ENCODE results near the gene AKAP13.

AKAP13 gene

DNA sequence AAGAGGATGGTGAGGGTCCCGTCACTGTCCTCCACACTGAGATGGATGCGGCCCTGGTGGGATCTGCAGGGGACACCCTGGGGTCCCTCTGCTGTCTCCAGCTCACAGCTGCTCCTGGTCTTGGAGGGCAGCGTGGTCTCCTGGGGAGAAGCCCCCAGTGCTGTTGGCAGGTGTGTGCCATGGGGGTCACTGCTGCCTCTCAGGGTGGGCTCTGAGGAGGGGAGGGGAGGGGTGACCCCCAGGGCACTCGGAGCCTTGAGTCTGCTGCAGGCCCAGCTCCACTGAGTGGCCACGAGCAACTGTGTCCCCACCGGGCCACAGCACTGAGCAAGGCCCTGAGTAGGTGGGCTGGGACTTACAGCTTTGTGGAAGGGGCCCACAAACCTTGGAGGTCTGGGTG lies 379.6 kb downstream of the AKAP13 start:
- TF ChIP-seq ZNF623 (tag by site-specific recombination; IDR thresholded peaks at IDR 0.05) (no peak), ZNF157 (tag by site-specific recombination; IDR thresholded peaks at IDR 0.05) (no peak), RBAK (tag by site-specific recombination; IDR thresholded peaks at IDR 0.05) (no peak), ZNF133 (tag by site-specific recombination; IDR thresholded peaks at IDR 0.05) (no peak), ZNF529 (tag by site-specific recombination; IDR thresholded peaks at IDR 0.05; ENCODE audit: insufficient replicate concordance) (no peak), ZNF132 (tag by site-specific recombination; IDR thresholded peaks at IDR 0.05; ENCODE audit: borderline replicate concordance) (no peak), ZNF776 (tag by site-specific recombination; IDR thresholded peaks at IDR 0.05; ENCODE audit: borderline replicate concordance) (no peak), ZNF354C (tag by site-specific recombination; IDR thresholded peaks at IDR 0.05; ENCODE audit: borderline replicate concordance, low read depth) (no peak), ZBTB20 (tag by site-specific recombination; IDR thresholded peaks at IDR 0.05) (no peak), GLIS2 (tag by site-specific recombination; IDR thresholded peaks at IDR 0.05) (no peak), ZNF174 (tag by site-specific recombination; IDR thresholded peaks at IDR 0.05) (no peak), ZNF394 (tag by site-specific recombination; IDR thresholded peaks at IDR 0.05; ENCODE audit: borderline replicate concordance) (no peak), ZFP69B (tag by site-specific recombination; IDR thresholded peaks at IDR 0.05) (no peak)
- peaks cover 0 to 17% of the 10 kb centered on the region in 2 experiments; a peak in 1 of 3 replicates for H3K36me3 ChIP-seq (ENCODE audit: control insufficient read depth in 2 of 2, insufficient read depth in 1 of 2, low read length in 2 of 2)
- H3K27ac ChIP-seq (ENCODE audit: extremely low read depth, low read depth, low read length): no peak overlapping the region
- ChIA-PET POLR2A (no interaction called here), CTCF (no interaction called here)
- H3K9me3 ChIP-seq (ENCODE audit: control insufficient read depth, insufficient read depth, low read depth, low read length): no peaks in the 10 kb centered on the region
- H3K4me1 ChIP-seq (ENCODE audit: control insufficient read depth, insufficient read depth, low read length): no peaks in the 10 kb centered on the region
- no peak overlapping the region for H3K4me3 ChIP-seq (ENCODE audit: low read depth, low read length)

DNA sequence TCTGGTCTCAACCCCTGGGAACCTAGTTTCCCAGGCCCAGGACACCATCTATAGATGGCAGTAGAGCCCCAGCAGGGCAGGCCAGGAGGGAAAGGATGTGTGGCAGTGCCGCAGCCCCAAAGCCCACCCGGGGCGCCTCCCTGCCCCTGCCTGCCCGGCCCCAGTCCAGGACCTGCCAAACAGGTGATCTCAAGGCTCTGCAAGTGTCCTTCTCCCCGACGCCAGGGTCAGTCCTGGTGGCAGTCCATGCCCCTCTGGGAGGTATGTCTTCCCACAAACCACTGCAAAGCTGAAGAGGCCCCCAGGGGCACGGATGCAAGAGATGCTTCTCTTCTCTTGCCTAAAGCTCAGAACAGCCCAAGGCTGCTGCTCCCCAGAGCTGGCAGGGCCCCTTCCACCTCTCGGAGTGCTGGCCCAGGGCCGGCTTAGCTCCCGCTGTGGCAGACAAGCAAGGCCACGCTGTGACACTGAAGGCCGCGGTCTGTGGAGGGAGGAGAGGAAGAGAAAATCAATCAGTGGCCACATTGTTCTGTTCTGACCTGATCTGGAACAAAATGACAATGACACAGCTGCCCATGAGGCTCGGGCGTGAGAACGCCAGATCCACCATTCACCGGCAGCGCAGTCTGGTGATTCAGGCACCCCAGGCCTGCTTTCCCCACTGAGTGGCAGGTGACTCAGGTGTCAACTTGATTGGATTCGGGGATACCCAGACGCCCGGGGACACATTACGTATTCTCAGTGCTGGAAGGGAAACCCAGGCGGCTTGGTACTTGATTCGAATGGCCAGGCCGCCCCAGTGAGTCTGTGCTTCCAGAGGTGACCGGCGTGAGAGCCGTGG lies 380.3 kb downstream of the AKAP13 start:
- Histone ChIP-seq H3K4me1 (ENCODE audit: control insufficient read depth, insufficient read depth, low read length) (no peaks in the 10 kb centered on the region), H3K36me3 (ENCODE audit: control insufficient read depth in 2 of 2, insufficient read depth in 1 of 2, low read length in 2 of 2) (peaks cover 0 to 17% of the 10 kb centered on the region in 2 experiments; a peak in 1 of 3 replicates), H3K4me3 (ENCODE audit: low read depth, low read length) (no peak overlapping the region), H3K9me3 (ENCODE audit: control insufficient read depth, insufficient read depth, low read depth, low read length) (no peaks in the 10 kb centered on the region), H3K27ac (ENCODE audit: extremely low read depth, low read depth, low read length) (no peak overlapping the region)
- no peak for TF ChIP-seq ZNF292 (tag by site-specific recombination; IDR thresholded peaks at IDR 0.05; ENCODE audit: borderline replicate concordance, low read depth)
- TF ChIP-seq KLF10 (tag by site-specific recombination; IDR thresholded peaks at IDR 0.05): no peak
- TF ChIP-seq ZNF350 (tag by site-specific recombination; IDR thresholded peaks at IDR 0.05): no peak
- no peak for TF ChIP-seq ZNF132 (tag by site-specific recombination; IDR thresholded peaks at IDR 0.05; ENCODE audit: borderline replicate concordance)
- no peak for TF ChIP-seq ZSCAN23 (tag by site-specific recombination; IDR thresholded peaks at IDR 0.05)
- TF ChIP-seq HOXC10 (CRISPR knock-in tag; IDR thresholded peaks at IDR 0.05): no peak
- TF ChIP-seq, protein P1, sequence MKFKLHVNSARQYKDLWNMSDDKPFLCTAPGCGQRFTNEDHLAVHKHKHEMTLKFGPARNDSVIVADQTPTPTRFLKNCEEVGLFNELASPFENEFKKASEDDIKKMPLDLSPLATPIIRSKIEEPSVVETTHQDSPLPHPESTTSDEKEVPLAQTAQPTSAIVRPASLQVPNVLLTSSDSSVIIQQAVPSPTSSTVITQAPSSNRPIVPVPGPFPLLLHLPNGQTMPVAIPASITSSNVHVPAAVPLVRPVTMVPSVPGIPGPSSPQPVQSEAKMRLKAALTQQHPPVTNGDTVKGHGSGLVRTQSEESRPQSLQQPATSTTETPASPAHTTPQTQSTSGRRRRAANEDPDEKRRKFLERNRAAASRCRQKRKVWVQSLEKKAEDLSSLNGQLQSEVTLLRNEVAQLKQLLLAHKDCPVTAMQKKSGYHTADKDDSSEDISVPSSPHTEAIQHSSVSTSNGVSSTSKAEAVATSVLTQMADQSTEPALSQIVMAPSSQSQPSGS (tag by site-specific recombination; IDR thresholded peaks at IDR 0.05; ENCODE audit: low read depth): no peak
- no peak for TF ChIP-seq ZNF837 (tag by site-specific recombination; IDR thresholded peaks at IDR 0.05)
- no peak for TF ChIP-seq ZNF311 (tag by site-specific recombination; IDR thresholded peaks at IDR 0.05; ENCODE audit: borderline replicate concordance)
- TF ChIP-seq, protein P2, sequence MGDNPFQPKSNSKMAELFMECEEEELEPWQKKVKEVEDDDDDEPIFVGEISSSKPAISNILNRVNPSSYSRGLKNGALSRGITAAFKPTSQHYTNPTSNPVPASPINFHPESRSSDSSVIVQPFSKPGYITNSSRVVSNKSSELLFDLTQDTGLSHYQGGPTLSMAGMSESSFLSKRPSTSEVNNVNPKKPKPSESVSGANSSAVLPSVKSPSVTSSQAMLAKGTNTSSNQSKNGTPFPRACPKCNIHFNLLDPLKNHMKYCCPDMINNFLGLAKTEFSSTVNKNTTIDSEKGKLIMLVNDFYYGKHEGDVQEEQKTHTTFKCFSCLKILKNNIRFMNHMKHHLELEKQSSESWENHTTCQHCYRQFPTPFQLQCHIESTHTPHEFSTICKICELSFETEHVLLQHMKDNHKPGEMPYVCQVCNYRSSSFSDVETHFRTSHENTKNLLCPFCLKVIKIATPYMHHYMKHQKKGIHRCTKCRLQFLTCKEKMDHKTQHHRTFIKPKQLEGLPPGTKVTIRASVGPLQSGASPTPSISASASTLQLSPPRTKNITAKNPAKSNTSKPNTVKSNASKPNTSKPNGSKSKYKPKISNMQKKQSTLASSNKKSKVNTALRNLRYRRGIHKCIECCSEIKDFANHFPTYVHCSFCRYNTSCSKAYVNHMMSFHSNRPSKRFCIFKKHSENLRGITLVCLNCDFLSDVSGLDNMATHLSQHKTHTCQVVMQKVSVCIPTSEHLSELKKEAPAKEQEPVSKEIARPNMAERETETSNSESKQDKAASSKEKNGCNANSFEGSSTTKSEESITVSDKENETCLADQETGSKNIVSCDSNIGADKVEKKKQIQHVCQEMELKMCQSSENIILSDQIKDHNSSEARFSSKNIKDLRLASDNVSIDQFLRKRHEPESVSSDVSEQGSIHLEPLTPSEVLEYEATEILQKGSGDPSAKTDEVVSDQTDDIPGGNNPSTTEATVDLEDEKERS (tag by site-specific recombination; IDR thresholded peaks at IDR 0.05): no peak
- TF ChIP-seq ZNF169 (tag by site-specific recombination; IDR thresholded peaks at IDR 0.05): no peak
- no peak for TF ChIP-seq ZNF777 (tag by site-specific recombination; IDR thresholded peaks at IDR 0.05; ENCODE audit: borderline replicate concordance)
- no peak for TF ChIP-seq MYNN (tag by site-specific recombination; IDR thresholded peaks at IDR 0.05; ENCODE audit: borderline replicate concordance)
- no peak for TF ChIP-seq ZNF394 (tag by site-specific recombination; IDR thresholded peaks at IDR 0.05; ENCODE audit: borderline replicate concordance)
- TF ChIP-seq ZNF37A (tag by site-specific recombination; IDR thresholded peaks at IDR 0.05): no peak
- TF ChIP-seq, protein P3, sequence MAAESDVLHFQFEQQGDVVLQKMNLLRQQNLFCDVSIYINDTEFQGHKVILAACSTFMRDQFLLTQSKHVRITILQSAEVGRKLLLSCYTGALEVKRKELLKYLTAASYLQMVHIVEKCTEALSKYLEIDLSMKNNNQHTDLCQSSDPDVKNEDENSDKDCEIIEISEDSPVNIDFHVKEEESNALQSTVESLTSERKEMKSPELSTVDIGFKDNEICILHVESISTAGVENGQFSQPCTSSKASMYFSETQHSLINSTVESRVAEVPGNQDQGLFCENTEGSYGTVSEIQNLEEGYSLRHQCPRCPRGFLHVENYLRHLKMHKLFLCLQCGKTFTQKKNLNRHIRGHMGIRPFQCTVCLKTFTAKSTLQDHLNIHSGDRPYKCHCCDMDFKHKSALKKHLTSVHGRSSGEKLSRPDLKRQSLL (tag by site-specific recombination; IDR thresholded peaks at IDR 0.05): no peak
- TF ChIP-seq GLI2 (tag by site-specific recombination; IDR thresholded peaks at IDR 0.05; ENCODE audit: borderline replicate concordance, low read depth): no peak
- ChIA-PET POLR2A (no interaction called here), CTCF (interaction anchor here (0.9 kb wide), 1 partner anchor 80 kb away, joined by 5 read pairs; no protein-coding TSS in a partner anchor)

Data from HEK293 (cell line).